CD4-positive, alpha-beta T cell (primary cell): Measurements from ENCODE around the gene MTHFD2L. TPM values are rescaled to one million over a fixed set of nuclear protein-coding genes. Genes with fewer than 3 reads are reported as not detected.

Experiments
- ATAC-seq: fragments of 200-7000 bp; cut with Tn5 transposase; one replicate; pipeline ENCODE4 v1.10.0; 2022; ENCODE audit warnings: mild to moderate bottlenecking; ENCODE audit not compliant: poor library complexity
- CTCF ChIA-PET: fragments of 350-600 bp; sonication (Branson Sonifier 250); formaldehyde crosslinking; loops from one replicate; lab custom pipeline; 2021; ENCODE audit warnings: antibody characterized with exemption, inconsistent platforms; lab: Charles Lee
- POLR2A ChIA-PET: fragments of 350-600 bp; sonication (Branson Sonifier 250); formaldehyde crosslinking; loops from one replicate; lab custom pipeline; 2021; ENCODE audit warnings: antibody characterized with exemption, inconsistent platforms; lab: Charles Lee
- DNase-seq, 14 experiments: peaks; one replicate each; pipeline ENCODE4 v3.0.0-alpha.2; 2013 to 2020; ENCODE audit warnings: mixed read lengths in 2 of 14
- H3K27ac ChIP-seq, 2 donors: one replicate each; pipeline versions ENCODE4 v1.5.1 to v1.7.0; 2013; ENCODE audit warnings: low read length in 2 of 2, low read depth in 1 of 2, mild to moderate bottlenecking in 1 of 2
- H3K27me3 ChIP-seq, 2 experiments: 1 replicate in 1 of 2; 2 replicates in 1 of 2; pipeline versions ENCODE4 v1.6.1 to v1.7.0; 2013; ENCODE audit warnings: low read length in 2 of 2, control low read depth in 1 of 2, mild to moderate bottlenecking in 1 of 2, moderate library complexity in 1 of 2; ENCODE audit not compliant: insufficient read depth in 2 of 2, control insufficient read depth in 1 of 2
- H3K36me3 ChIP-seq: one replicate; pipeline ENCODE4 v1.6.1; 2013; ENCODE audit warnings: low read length, control low read depth; ENCODE audit not compliant: insufficient read depth
- H3K4me1 ChIP-seq: one replicate; pipeline ENCODE4 v1.6.1; 2013; ENCODE audit warnings: low read length, control low read depth; ENCODE audit not compliant: insufficient read depth
- H3K4me3 ChIP-seq: one replicate; pipeline ENCODE4 v1.5.1; 2013; ENCODE audit warnings: mild to moderate bottlenecking, low read length, moderate library complexity
- H3K9me3 ChIP-seq, 2 experiments: 1 replicate in 1 of 2; 2 replicates in 1 of 2; pipeline versions ENCODE4 v1.6.1 to v1.7.0; 2013; ENCODE audit warnings: low read length in 2 of 2, mild to moderate bottlenecking in 2 of 2, control low read depth in 1 of 2, moderate library complexity in 1 of 2; ENCODE audit not compliant: control insufficient read depth in 1 of 2, insufficient read depth in 1 of 2
- H3K27ac Mint-ChIP-seq: one replicate; pipeline ENCODE4 v1.8.0; 2020; ENCODE audit warnings: mixed read lengths
- H3K27me3 Mint-ChIP-seq: one replicate; pipeline ENCODE4 v1.8.0; 2021; ENCODE audit warnings: mixed read lengths
- H3K36me3 Mint-ChIP-seq: one replicate; pipeline ENCODE4 v1.8.0; 2021; ENCODE audit warnings: low read depth, mixed read lengths
- H3K4me1 Mint-ChIP-seq: one replicate; pipeline ENCODE4 v1.8.0; 2021; ENCODE audit warnings: low read depth, mixed read lengths
- H3K4me3 Mint-ChIP-seq: one replicate; pipeline ENCODE4 v1.8.0; 2020; ENCODE audit warnings: mild to moderate bottlenecking, mixed read lengths
- H3K9me3 Mint-ChIP-seq: one replicate; pipeline ENCODE4 v1.8.0; 2020; ENCODE audit warnings: mixed read lengths
- CTCF ChIP-seq: fragments of 200-600 bp; IDR thresholded peaks from one replicate; pipeline ENCODE4 v1.8.0; 2022; ENCODE audit warnings: antibody characterized with exemption, mild to moderate bottlenecking
- intact Hi-C, 2 experiments: fragments of 100-400 bp; cut with DNase I in 1 of 2; cut with micrococcal nuclease in 1 of 2; formaldehyde crosslinking; loops; one replicate each; pipeline versions ENCODE4 v1.15.1 to v1.9.0; 2023 to 2025; cut with DNase I, micrococcal nuclease
- total RNA-seq, 174 experiments: library from RNA in 2 of 174; stranded (reverse) in 2 of 174; gene quantifications; one replicate each; pipeline ENCODE4 v1.2.3 and lab custom pipeline; 2021 to 2026

Gene MTHFD2L
- total RNA-seq, 2 experiments from 2014 or later: 13.7 to 14.4 TPM

- Histone ChIP-seq H3K9me3 (no peaks in the 10 kb centered on the region), H3K27me3 (no peaks in the 10 kb centered on the region), H3K36me3 (no peaks in the 10 kb centered on the region), H3K27ac (no peak overlapping the region), H3K4me3 (no peak overlapping the region), H3K4me1 (no peaks in the 10 kb centered on the region)
- TF ChIP-seq CTCF: no peak
- POLR2A ChIA-PET: no interaction called here
- peak; percentile 29 for ATAC-seq
- no peaks in the 10 kb centered on the region for H3K4me1 Mint-ChIP-seq
- CTCF ChIA-PET: interaction anchor here (0.6 kb wide), 1 partner anchor 748 kb away, joined by 3 read pairs; no protein-coding TSS in a partner anchor
- H3K27me3 Mint-ChIP-seq: peaks cover 4% of the 10 kb centered on the region
- H3K36me3 Mint-ChIP-seq: no peaks in the 10 kb centered on the region
- H3K9me3 Mint-ChIP-seq: peaks cover 2% of the 10 kb centered on the region
- intact Hi-C loops: loop anchor here (10.0 kb wide), 4 partner anchors 409 to 1809 kb away; no protein-coding TSS in a partner anchor
- no peak overlapping the region for H3K27ac Mint-ChIP-seq
- peak in 13 of 14 experiments; percentile 1 to 68 (median 13) for DNase-seq
- H3K4me3 Mint-ChIP-seq: no peak overlapping the region
Measured at GRCh38 chr4:74133786-74134499, 24.0 kb upstream of the MTHFD2L start.

- H3K9me3 Mint-ChIP-seq: peaks cover 2% of the 10 kb centered on the region
- ATAC-seq (no peak), DNase-seq (no peak)
- no peaks in the 10 kb centered on the region for H3K4me1 Mint-ChIP-seq
- Histone ChIP-seq H3K27ac (no peak overlapping the region), H3K9me3 (no peaks in the 10 kb centered on the region), H3K4me3 (no peak overlapping the region), H3K27me3 (no peaks in the 10 kb centered on the region), H3K36me3 (no peaks in the 10 kb centered on the region), H3K4me1 (no peaks in the 10 kb centered on the region)
- no peak overlapping the region for H3K4me3 Mint-ChIP-seq
- ChIA-PET CTCF (interaction anchor here (0.6 to 0.9 kb wide), 2 partner anchors 55 to 748 kb away, joined by 3 read pairs; no protein-coding TSS in a partner anchor), POLR2A (no interaction called here)
- intact Hi-C loops: loop anchor here (10.0 kb wide), 4 partner anchors 410 to 1810 kb away; no protein-coding TSS in a partner anchor
- TF ChIP-seq CTCF: peak; percentile 42
- H3K36me3 Mint-ChIP-seq: no peaks in the 10 kb centered on the region
- H3K27me3 Mint-ChIP-seq: peaks cover 4% of the 10 kb centered on the region
- H3K27ac Mint-ChIP-seq: no peak overlapping the region
Measured at GRCh38 chr4:74134500-74134852, 23.4 kb upstream of the MTHFD2L start.

- Mint-ChIP-seq H3K4me1 (no peaks in the 10 kb centered on the region), H3K9me3 (no peaks in the 10 kb centered on the region), H3K36me3 (no peaks in the 10 kb centered on the region), H3K4me3 (no peak overlapping the region), H3K27me3 (peaks cover 48% of the 10 kb centered on the region), H3K27ac (no peak overlapping the region)
- Histone ChIP-seq H3K27ac (no peak overlapping the region), H3K4me3 (no peak overlapping the region), H3K36me3 (no peaks in the 10 kb centered on the region), H3K9me3 (peaks cover 0 to 7% of the 10 kb centered on the region in 2 experiments), H3K27me3 (peaks cover 0 to 3% of the 10 kb centered on the region in 2 experiments), H3K4me1 (no peaks in the 10 kb centered on the region)
- intact Hi-C loops: no loop called here
- DNase-seq: no peak
- ATAC-seq: no peak
- CTCF ChIA-PET: no interaction called here
- no peak for TF ChIP-seq CTCF
- POLR2A ChIA-PET: no interaction called here
Measured at GRCh38 chr4:74146581-74147129, 11.3 kb upstream of the MTHFD2L start.
